ENCODE results near the gene NSUN6.
"Not testable (repeated sequence)": the region's sequence is repeated elsewhere in the genome, so short reads cannot be mapped to it uniquely, and the experiment has no call there.

GRCh38 chr10:18623671-18624070, 27.7 kb downstream of the NSUN6 start:
- not testable (repeated sequence) for TF ChIP-seq POLR2A, CTCF (IDR thresholded peaks at IDR 0.05)
